DOHH2 (cell line): ENCODE data around the gene COPZ2.

ENCODE experiments used
- H3F3A ChIP-seq: fragments of 200-600 bp; sonication (generic), shearing (Covaris generic); 2 replicates; pipeline ENCODE4 v1.6.0; 2016; ENCODE audit warnings: antibody characterized with exemption, mild to moderate bottlenecking; ENCODE audit not compliant: control insufficient read depth, insufficient read depth
- H3K27ac ChIP-seq: fragments of 200-600 bp; sonication (generic); 2 replicates; pipeline ENCODE4 v1.5.1; 2014; ENCODE audit warnings: low read depth, mild to moderate bottlenecking, low read length, moderate library complexity
- H3K27me3 ChIP-seq: fragments of 200-600 bp; sonication (generic); 2 replicates; pipeline ENCODE4 v1.6.1; 2014; ENCODE audit warnings: mild to moderate bottlenecking, low read length, mixed read lengths; ENCODE audit not compliant: control insufficient read depth
- H3K36me3 ChIP-seq: fragments of 200-600 bp; sonication (generic); 2 replicates; pipeline ENCODE4 v1.6.1; 2014; ENCODE audit warnings: mild to moderate bottlenecking, low read length, moderate library complexity, mixed read lengths; ENCODE audit not compliant: control insufficient read depth
- H3K4me1 ChIP-seq: fragments of 200-600 bp; sonication (generic); 2 replicates; pipeline ENCODE4 v1.6.1; 2014; ENCODE audit warnings: mild to moderate bottlenecking, low read length, mixed read lengths; ENCODE audit not compliant: control insufficient read depth
- H3K4me2 ChIP-seq: fragments of 200-600 bp; sonication (generic); 2 replicates; pipeline ENCODE4 v1.6.0; 2014; ENCODE audit warnings: mild to moderate bottlenecking, low read length, moderate library complexity
- H3K4me3 ChIP-seq: fragments of 200-600 bp; sonication (generic); 2 replicates; pipeline ENCODE4 v1.5.1; 2014; ENCODE audit warnings: mild to moderate bottlenecking, low read length, mixed read lengths
- H3K79me2 ChIP-seq: fragments of 200-600 bp; sonication (generic); 2 replicates; pipeline ENCODE4 v1.6.1; 2014; ENCODE audit warnings: mild to moderate bottlenecking, low read length, mixed read lengths; ENCODE audit not compliant: control insufficient read depth
- H3K9me2 ChIP-seq: fragments of 200-600 bp; sonication (generic); replicated peaks from 2 replicates; pipeline ENCODE4 v1.6.1; 2014; ENCODE audit warnings: mild to moderate bottlenecking, low read length, mixed read lengths; ENCODE audit not compliant: control insufficient read depth
- H3K9me3 ChIP-seq: fragments of 200-600 bp; sonication (generic); 2 replicates; pipeline ENCODE4 v1.6.1; 2014; ENCODE audit warnings: antibody characterized with exemption, low read length, mixed read lengths; ENCODE audit not compliant: control insufficient read depth, insufficient read depth
- H4K20me1 ChIP-seq: fragments of 200-600 bp; sonication (generic); 2 replicates; pipeline ENCODE4 v1.6.0; 2014; ENCODE audit warnings: low read depth, mild to moderate bottlenecking, antibody characterized with exemption, low read length, moderate library complexity; ENCODE audit not compliant: control insufficient read depth, insufficient read depth
- EZH2phosphoT487 ChIP-seq: fragments of 200-600 bp; sonication (generic); IDR thresholded peaks from 2 replicates; pipeline ENCODE4 v1.6.1; 2017; ENCODE audit warnings: borderline replicate concordance, mild to moderate bottlenecking, antibody characterized with exemption, low read length, moderate library complexity, mixed read lengths
- TF ChIP-seq, protein P1 (sequence below): fragments of 200-600 bp; sonication (generic); IDR thresholded peaks from one replicate; pipeline ENCODE4 v1.5.1; 2014; ENCODE audit warnings: antibody characterized with exemption, mild to moderate bottlenecking, low read depth, low read length; ENCODE audit not compliant: poor library complexity, severe bottlenecking

The COPZ2 gene

DNA sequence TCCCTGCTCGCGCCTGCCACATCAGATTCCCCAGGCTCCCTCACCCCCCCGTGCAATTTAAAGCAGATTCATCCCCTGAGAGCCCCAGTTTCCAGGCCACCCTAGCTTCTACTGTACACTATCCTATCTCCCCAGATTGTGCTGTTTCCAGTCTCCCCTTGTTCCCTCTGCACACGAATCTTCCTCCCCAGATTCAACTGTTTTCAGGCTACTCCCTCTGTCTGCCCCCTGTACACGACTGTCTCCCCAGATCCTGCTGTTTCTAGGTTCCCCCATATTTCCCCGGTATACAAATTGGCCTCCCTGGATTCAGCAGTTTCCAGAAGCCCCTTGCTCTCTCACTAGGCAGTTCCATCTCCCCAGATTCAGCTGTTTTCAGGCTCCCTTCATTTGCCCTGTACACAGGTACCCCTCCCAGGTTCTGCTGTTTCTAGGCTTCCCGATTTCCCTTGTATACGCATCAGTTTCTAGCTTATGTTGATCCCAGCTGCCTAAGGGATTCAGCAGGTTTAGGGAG lies 22.9 kb downstream of the COPZ2 start:
- H3K27me3 ChIP-seq = peaks cover 55% of the 10 kb centered on the region
- H4K20me1 ChIP-seq = no peaks in the 10 kb centered on the region
- peaks cover 14% of the 10 kb centered on the region for H3K4me1 ChIP-seq
- H3K4me3 ChIP-seq = no peak overlapping the region
- no peaks in the 10 kb centered on the region for H3K9me2 ChIP-seq
- H3K27ac ChIP-seq = no peak overlapping the region
- TF ChIP-seq, protein P1, sequence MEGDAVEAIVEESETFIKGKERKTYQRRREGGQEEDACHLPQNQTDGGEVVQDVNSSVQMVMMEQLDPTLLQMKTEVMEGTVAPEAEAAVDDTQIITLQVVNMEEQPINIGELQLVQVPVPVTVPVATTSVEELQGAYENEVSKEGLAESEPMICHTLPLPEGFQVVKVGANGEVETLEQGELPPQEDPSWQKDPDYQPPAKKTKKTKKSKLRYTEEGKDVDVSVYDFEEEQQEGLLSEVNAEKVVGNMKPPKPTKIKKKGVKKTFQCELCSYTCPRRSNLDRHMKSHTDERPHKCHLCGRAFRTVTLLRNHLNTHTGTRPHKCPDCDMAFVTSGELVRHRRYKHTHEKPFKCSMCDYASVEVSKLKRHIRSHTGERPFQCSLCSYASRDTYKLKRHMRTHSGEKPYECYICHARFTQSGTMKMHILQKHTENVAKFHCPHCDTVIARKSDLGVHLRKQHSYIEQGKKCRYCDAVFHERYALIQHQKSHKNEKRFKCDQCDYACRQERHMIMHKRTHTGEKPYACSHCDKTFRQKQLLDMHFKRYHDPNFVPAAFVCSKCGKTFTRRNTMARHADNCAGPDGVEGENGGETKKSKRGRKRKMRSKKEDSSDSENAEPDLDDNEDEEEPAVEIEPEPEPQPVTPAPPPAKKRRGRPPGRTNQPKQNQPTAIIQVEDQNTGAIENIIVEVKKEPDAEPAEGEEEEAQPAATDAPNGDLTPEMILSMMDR = no peak
- TF ChIP-seq EZH2phosphoT487 = no peak
- no peaks in the 10 kb centered on the region for H3K79me2 ChIP-seq
- no peaks in the 10 kb centered on the region for H3K9me3 ChIP-seq
- H3K36me3 ChIP-seq = no peaks in the 10 kb centered on the region
- peaks cover 4% of the 10 kb centered on the region for H3F3A ChIP-seq
- no peak overlapping the region for H3K4me2 ChIP-seq

- no peak overlapping the region for H3K4me3 ChIP-seq
- H3K36me3 ChIP-seq = no peaks in the 10 kb centered on the region
- H3K27ac ChIP-seq = no peak overlapping the region
- H3K9me2 ChIP-seq = no peaks in the 10 kb centered on the region
- H4K20me1 ChIP-seq = no peaks in the 10 kb centered on the region
- H3K4me2 ChIP-seq = no peak overlapping the region
- TF ChIP-seq EZH2phosphoT487 = no peak
- TF ChIP-seq, protein P1 = no peak
- peaks cover 4% of the 10 kb centered on the region for H3F3A ChIP-seq
- H3K9me3 ChIP-seq = no peaks in the 10 kb centered on the region
- H3K79me2 ChIP-seq = no peaks in the 10 kb centered on the region
- H3K4me1 ChIP-seq = peaks cover 14% of the 10 kb centered on the region
- peaks cover 51% of the 10 kb centered on the region for H3K27me3 ChIP-seq
Measured at GRCh38 chr17:48013876-48014594, 23.6 kb downstream of the COPZ2 start.

DNA sequence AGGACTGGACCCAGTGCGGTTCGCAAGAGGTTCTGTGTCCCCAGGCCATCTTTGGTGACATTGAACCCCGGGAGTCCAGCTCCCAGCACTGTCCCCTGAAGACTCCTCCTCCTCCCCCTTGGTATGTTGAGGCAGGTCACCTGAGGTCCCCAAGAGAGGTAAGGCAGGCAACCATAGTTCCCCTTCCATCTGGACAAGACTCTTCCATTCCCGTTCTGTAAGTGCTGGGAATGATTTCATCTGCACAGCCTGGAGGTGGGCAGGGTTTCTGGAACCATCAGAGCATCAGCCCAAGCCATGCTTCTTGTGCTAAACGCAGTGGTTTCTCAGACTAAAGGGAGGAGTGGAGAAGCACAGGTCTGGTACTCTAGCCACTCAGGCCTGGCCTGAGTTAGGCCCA lies 24.9 kb downstream of the COPZ2 start:
- peaks cover 14% of the 10 kb centered on the region for H3K4me1 ChIP-seq
- peaks cover 4% of the 10 kb centered on the region for H3F3A ChIP-seq
- TF ChIP-seq EZH2phosphoT487 = no peak
- peak overlapping the region; percentile 71 for H3K4me3 ChIP-seq
- peaks cover 57% of the 10 kb centered on the region for H3K27me3 ChIP-seq
- no peaks in the 10 kb centered on the region for H3K9me3 ChIP-seq
- peak overlapping the region; percentile 89 for H3K4me2 ChIP-seq
- H4K20me1 ChIP-seq = no peaks in the 10 kb centered on the region
- no peaks in the 10 kb centered on the region for H3K9me2 ChIP-seq
- no peaks in the 10 kb centered on the region for H3K79me2 ChIP-seq
- no peaks in the 10 kb centered on the region for H3K36me3 ChIP-seq
- H3K27ac ChIP-seq = no peak overlapping the region

GRCh38 chr17:48012151-48012520 lies 25.5 kb downstream of the COPZ2 start:
- Histone ChIP-seq H3K4me2 (peak overlapping the region; percentile 89), H3K27me3 (peaks cover 57% of the 10 kb centered on the region), H3F3A (peaks cover 4% of the 10 kb centered on the region), H3K4me3 (peak overlapping the region; percentile 71), H3K4me1 (peaks cover 14% of the 10 kb centered on the region), H3K36me3 (no peaks in the 10 kb centered on the region), H3K27ac (no peak overlapping the region), H3K9me2 (no peaks in the 10 kb centered on the region), H3K9me3 (no peaks in the 10 kb centered on the region), H4K20me1 (no peaks in the 10 kb centered on the region), H3K79me2 (no peaks in the 10 kb centered on the region)
- TF ChIP-seq EZH2phosphoT487 = peak; percentile 48; the same call in 1 of the 2 replicates
- TF ChIP-seq, protein P1 = peak; percentile 25
